GM21717 (cell line): ENCODE data around the gene MAD2L2.

Experiments used
- ATAC-seq: cut with Tn5 transposase; IDR thresholded peaks from one replicate; pipeline ENCODE4 v1.9.1; 2021; ENCODE audit warnings: mild to moderate bottlenecking, moderate library complexity; ENCODE audit not compliant: unreplicated experiment

MAD2L2 gene

GRCh38 chr1:11684070-11684469, 3.1 kb upstream of the MAD2L2 start:
- ATAC-seq, result no peak

- ATAC-seq, result no peak
Measured at GRCh38 chr1:11682799-11683198, 1.9 kb upstream of the MAD2L2 start.

GRCh38 chr1:11682287-11682771, 1.4 kb upstream of the MAD2L2 start:
- ATAC-seq, result no peak

GRCh38 chr1:11680270-11681070, 478 bp downstream of the MAD2L2 start:
- ATAC-seq, result peak; percentile 14

- ATAC-seq, result no peak
Measured at GRCh38 chr1:11678442-11678841, 2.5 kb downstream of the MAD2L2 start.

GRCh38 chr1:11676386-11677103, 4.4 kb downstream of the MAD2L2 start:
- ATAC-seq, result no peak

- no peak for ATAC-seq
Measured at GRCh38 chr1:11675325-11675724, 5.6 kb downstream of the MAD2L2 start.

GRCh38 chr1:11674488-11674887, 6.5 kb downstream of the MAD2L2 start:
- ATAC-seq, result no peak

- no peak for ATAC-seq
Measured at GRCh38 chr1:11673089-11673769, 7.7 kb downstream of the MAD2L2 start.

- ATAC-seq, result no peak
Measured at GRCh38 chr1:11671544-11672286, 9.2 kb downstream of the MAD2L2 start.

- no peak for ATAC-seq
Measured at GRCh38 chr1:11671205-11671543, 9.8 kb downstream of the MAD2L2 start.

GRCh38 chr1:11670747-11671146, 10.2 kb downstream of the MAD2L2 start:
- no peak for ATAC-seq

GRCh38 chr1:11668516-11668915, 12.4 kb downstream of the MAD2L2 start:
- no peak for ATAC-seq

- ATAC-seq, result peak; percentile 56
Measured at GRCh38 chr1:11664336-11665065, 16.4 kb downstream of the MAD2L2 start.

- no peak for ATAC-seq
Measured at GRCh38 chr1:11661103-11661502, 19.8 kb downstream of the MAD2L2 start.

GRCh38 chr1:11659748-11660147, 21.2 kb downstream of the MAD2L2 start:
- no peak for ATAC-seq

- no peak for ATAC-seq
Measured at GRCh38 chr1:11658542-11658941, 22.4 kb downstream of the MAD2L2 start.

- ATAC-seq, result no peak
Measured at GRCh38 chr1:11657654-11658053, 23.3 kb downstream of the MAD2L2 start.

GRCh38 chr1:11654939-11655808, 25.8 kb downstream of the MAD2L2 start:
- ATAC-seq, result peak; percentile 19
